Liver (tissue), 9 donors: Measurements from ENCODE around the gene POLE2. TPM values are rescaled to one million over a fixed set of nuclear protein-coding genes. Genes with fewer than 3 reads are reported as not detected.

Source experiments
- DNase-seq: peaks from one replicate; pipeline ENCODE4 v3.0.0-alpha.2; 2017; ENCODE audit warnings: low spot score
- H3K27ac ChIP-seq, 2 donors: one replicate each; pipeline ENCODE4 v1.7.0; 2013; ENCODE audit warnings: inconsistent platforms in 2 of 2, low read length in 2 of 2, control low read depth in 1 of 2, low read depth in 1 of 2, mild to moderate bottlenecking in 1 of 2
- H3K27me3 ChIP-seq, 4 donors: one replicate each; pipeline versions ENCODE4 v1.6.1 to v1.7.0; 2013; ENCODE audit warnings: low read length in 3 of 4, inconsistent platforms in 1 of 4, mild to moderate bottlenecking in 1 of 4, moderate library complexity in 1 of 4; ENCODE audit not compliant: control insufficient read depth in 4 of 4, insufficient read depth in 4 of 4
- H3K36me3 ChIP-seq, 4 donors: one replicate each; pipeline versions ENCODE4 v1.6.1 to v1.7.0; 2013; ENCODE audit warnings: low read length in 3 of 4, mild to moderate bottlenecking in 3 of 4, low read depth in 1 of 4, moderate library complexity in 1 of 4; ENCODE audit not compliant: control insufficient read depth in 4 of 4, insufficient read depth in 3 of 4
- H3K4me1 ChIP-seq, 4 donors: one replicate each; pipeline versions ENCODE4 v1.6.1 to v1.7.0; 2013; ENCODE audit warnings: low read length in 3 of 4, mild to moderate bottlenecking in 3 of 4, moderate library complexity in 1 of 4; ENCODE audit not compliant: control insufficient read depth in 4 of 4, insufficient read depth in 4 of 4
- H3K4me3 ChIP-seq, 3 donors: one replicate each; pipeline versions ENCODE4 v1.6.1 to v1.7.0; 2013; ENCODE audit warnings: low read length in 3 of 3, control low read depth in 1 of 3, low read depth in 1 of 3, mild to moderate bottlenecking in 1 of 3
- H3K9ac ChIP-seq, 2 donors: one replicate each; pipeline ENCODE4 v1.7.0; 2013; ENCODE audit warnings: low read length in 2 of 2, mild to moderate bottlenecking in 2 of 2, moderate library complexity in 2 of 2, control low read depth in 1 of 2, low read depth in 1 of 2
- H3K9me3 ChIP-seq, 4 donors: one replicate each; pipeline versions ENCODE4 v1.6.1 to v1.7.0; 2013; ENCODE audit warnings: low read length in 3 of 4; ENCODE audit not compliant: control insufficient read depth in 4 of 4
- EGR1 ChIP-seq, 2 donors: IDR thresholded peaks; 2 replicates each; pipeline ENCODE4 v1.6.1; 2016 to 2018; ENCODE audit warnings: antibody characterized with exemption in 2 of 2, low read depth in 2 of 2
- FOXA1 ChIP-seq: IDR thresholded peaks from 2 replicates; pipeline ENCODE4 v1.6.1; 2016; ENCODE audit warnings: antibody characterized with exemption
- FOXA2 ChIP-seq: IDR thresholded peaks from 2 replicates; pipeline ENCODE4 v1.6.1; 2016; ENCODE audit warnings: antibody characterized with exemption
- GABPA ChIP-seq, 2 donors: IDR thresholded peaks in 1 of 2; conservative IDR thresholded peaks in 1 of 2; 2 replicates each; pipeline ENCODE4 v1.6.1; 2016; ENCODE audit warnings: antibody characterized with exemption in 2 of 2, mild to moderate bottlenecking in 1 of 2, moderate library complexity in 1 of 2
- HNF4A ChIP-seq, 2 donors: conservative IDR thresholded peaks; 2 replicates each; pipeline ENCODE4 v1.6.1; 2016; ENCODE audit warnings: antibody characterized with exemption in 2 of 2, mild to moderate bottlenecking in 2 of 2
- HNF4G ChIP-seq: IDR thresholded peaks from 2 replicates; pipeline ENCODE4 v1.6.1; 2016; ENCODE audit warnings: antibody characterized with exemption
- JUND ChIP-seq, 2 donors: IDR thresholded peaks; 2 replicates each; pipeline ENCODE4 v1.6.1; 2016; ENCODE audit warnings: antibody characterized with exemption in 2 of 2
- MAX ChIP-seq: IDR thresholded peaks from 2 replicates; pipeline ENCODE4 v1.6.1; 2016; ENCODE audit warnings: antibody characterized with exemption
- NR2F2 ChIP-seq: IDR thresholded peaks from 2 replicates; pipeline ENCODE4 v1.6.1; 2016; ENCODE audit warnings: antibody characterized with exemption
- RAD21 ChIP-seq, 2 donors: IDR thresholded peaks; 2 replicates each; pipeline ENCODE4 v1.6.1; 2016; ENCODE audit warnings: antibody characterized with exemption in 2 of 2, mild to moderate bottlenecking in 2 of 2
- REST ChIP-seq: IDR thresholded peaks from 2 replicates; pipeline ENCODE4 v1.6.1; 2016; ENCODE audit warnings: antibody characterized with exemption, mild to moderate bottlenecking
- RXRA ChIP-seq, 2 donors: IDR thresholded peaks; 2 replicates each; pipeline ENCODE4 v1.6.1; 2017 to 2018; ENCODE audit warnings: antibody characterized with exemption in 2 of 2, mild to moderate bottlenecking in 1 of 2
- SP1 ChIP-seq: IDR thresholded peaks from 2 replicates; pipeline ENCODE4 v1.6.1; 2018; ENCODE audit warnings: antibody characterized with exemption, mild to moderate bottlenecking
- TAF1 ChIP-seq: conservative IDR thresholded peaks from 2 replicates; pipeline ENCODE4 v1.6.1; 2016; ENCODE audit warnings: antibody characterized with exemption, mild to moderate bottlenecking
- YY1 ChIP-seq: IDR thresholded peaks from 2 replicates; pipeline ENCODE4 v1.6.1; 2016; ENCODE audit warnings: antibody characterized with exemption, mild to moderate bottlenecking
- WGBS: extraction: QIAGEN DNeasy Blood & Tissue Kit; methylation state at CpG from one replicate; pipeline ENCODE4 v1.1.7; 2013; 5-methylcytosine and 5-hydroxymethylcytosine counted together
- polyA plus RNA-seq, 2 donors: library from polyadenylated mRNA; stranded (reverse) in 1 of 2; unstranded in 1 of 2; fragments of 200-250 nt in 1 of 2; fragments of >200 nt in 1 of 2; fragmentation: Nextera tagmentation in 1 of 2; extraction: Ambion mirVana in 1 of 2; gene quantifications; one replicate each; pipeline versions ENCODE4 v1.2.1 to v1.2.3, GENCODE V29; 2013 to 2015
- total RNA-seq, 2 donors: library from RNA; depleted of rRNA; stranded (reverse); fragments of >200 nt; gene quantifications; one replicate each; pipeline ENCODE4 v1.2.3, GENCODE V29; 2014
- TF ChIP-seq, protein P1 (sequence below): fragments of 150-350 bp; IDR thresholded peaks from 2 replicates; pipeline ENCODE4 v1.5.1; 2017; ENCODE audit warnings: improper control_type of control experiment, low read depth, low read length; ENCODE audit not compliant: missing input control
- TF ChIP-seq, protein P2 (sequence below): IDR thresholded peaks from 2 replicates; pipeline ENCODE4 v1.6.1; 2016; ENCODE audit warnings: antibody characterized with exemption
- donor health status: healthy.
- donor health status: healthy.
- donor health status: healthy.
- donor health status: healthy.
- donor health status: healthy.

POLE2 gene
- total and polyA plus RNA-seq, 4 donors, result 1.3 to 16.5 (median 1.7) TPM

DNA sequence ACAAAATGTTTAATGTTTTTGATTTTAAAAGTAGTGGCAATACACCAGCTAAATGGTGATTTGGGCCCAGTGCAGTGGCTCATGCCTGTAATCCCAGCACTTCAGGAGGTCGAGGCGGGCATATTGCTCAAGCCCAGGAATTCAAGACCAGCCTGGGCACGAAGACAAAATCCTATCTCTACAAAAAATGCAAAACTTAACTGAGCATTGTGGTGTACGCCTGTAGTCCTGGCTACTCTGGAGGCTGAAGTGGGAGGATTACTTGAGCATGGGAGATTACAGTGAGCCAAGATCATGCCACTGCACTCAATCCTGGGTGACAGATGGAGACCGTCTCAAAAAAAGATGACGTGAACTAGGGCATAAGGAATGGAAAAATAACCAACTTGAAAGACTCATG, 72.2 kb downstream of the POLE2 start:
- no peak overlapping the region for H3K4me3 ChIP-seq
- 95% methylated on average over 6 of the region's 6 CpGs for WGBS
- H3K27me3 ChIP-seq, result no peaks in the 10 kb centered on the region
- peaks cover 0 to 13% (median 5%) of the 10 kb centered on the region in 4 donors for H3K4me1 ChIP-seq
- H3K36me3 ChIP-seq, result peaks cover 0 to 11% (median 5%) of the 10 kb centered on the region in 4 donors
- H3K9me3 ChIP-seq, result no peaks in the 10 kb centered on the region
- no peak for DNase-seq
- H3K27ac ChIP-seq, result no peak overlapping the region
- TF ChIP-seq TAF1, result no peak
- no peak for TF ChIP-seq NR2F2
- no peak for TF ChIP-seq REST
- TF ChIP-seq, protein P1, sequence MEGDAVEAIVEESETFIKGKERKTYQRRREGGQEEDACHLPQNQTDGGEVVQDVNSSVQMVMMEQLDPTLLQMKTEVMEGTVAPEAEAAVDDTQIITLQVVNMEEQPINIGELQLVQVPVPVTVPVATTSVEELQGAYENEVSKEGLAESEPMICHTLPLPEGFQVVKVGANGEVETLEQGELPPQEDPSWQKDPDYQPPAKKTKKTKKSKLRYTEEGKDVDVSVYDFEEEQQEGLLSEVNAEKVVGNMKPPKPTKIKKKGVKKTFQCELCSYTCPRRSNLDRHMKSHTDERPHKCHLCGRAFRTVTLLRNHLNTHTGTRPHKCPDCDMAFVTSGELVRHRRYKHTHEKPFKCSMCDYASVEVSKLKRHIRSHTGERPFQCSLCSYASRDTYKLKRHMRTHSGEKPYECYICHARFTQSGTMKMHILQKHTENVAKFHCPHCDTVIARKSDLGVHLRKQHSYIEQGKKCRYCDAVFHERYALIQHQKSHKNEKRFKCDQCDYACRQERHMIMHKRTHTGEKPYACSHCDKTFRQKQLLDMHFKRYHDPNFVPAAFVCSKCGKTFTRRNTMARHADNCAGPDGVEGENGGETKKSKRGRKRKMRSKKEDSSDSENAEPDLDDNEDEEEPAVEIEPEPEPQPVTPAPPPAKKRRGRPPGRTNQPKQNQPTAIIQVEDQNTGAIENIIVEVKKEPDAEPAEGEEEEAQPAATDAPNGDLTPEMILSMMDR, result no peak
- no peak for TF ChIP-seq SP1
- TF ChIP-seq RAD21 (IDR thresholded peaks at IDR 0.05), result no peak
- no peak for TF ChIP-seq MAX
- TF ChIP-seq GABPA (IDR thresholded peaks at IDR 0.05 in 1 of 2, conservative IDR thresholded peaks at IDR 0.05 in 1 of 2), result no peak
- TF ChIP-seq EGR1 (IDR thresholded peaks at IDR 0.05; ENCODE audit: low read depth in 2 of 2), result no peak
- TF ChIP-seq HNF4A (conservative IDR thresholded peaks at IDR 0.05), result no peak
- TF ChIP-seq FOXA2, result no peak
- no peak for TF ChIP-seq YY1
- no peak for TF ChIP-seq HNF4G
- no peak for TF ChIP-seq JUND (IDR thresholded peaks at IDR 0.05)
- TF ChIP-seq FOXA1, result no peak
- no peak overlapping the region for H3K9ac ChIP-seq

DNA sequence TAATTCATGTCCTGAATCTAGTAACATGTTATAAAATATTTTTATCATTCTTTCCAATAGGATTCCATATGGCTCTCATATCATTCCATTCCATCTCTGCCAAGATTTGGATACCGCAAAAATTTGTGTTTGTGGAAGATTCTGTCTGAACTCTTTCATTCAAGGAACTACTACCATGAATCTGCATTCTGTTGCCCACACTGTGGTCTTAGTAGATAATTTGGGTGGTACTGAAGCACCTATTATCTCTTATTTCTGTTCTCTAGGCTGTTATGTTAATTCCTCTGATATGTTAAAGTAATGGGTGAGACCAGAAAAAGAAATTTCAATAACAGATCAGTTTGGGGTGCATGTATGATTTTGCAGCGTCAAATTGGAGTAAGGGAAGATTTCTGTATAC, 73.8 kb downstream of the POLE2 start:
- Histone ChIP-seq H3K9me3 (no peaks in the 10 kb centered on the region), H3K36me3 (peaks cover 0 to 11% (median 5%) of the 10 kb centered on the region in 4 donors), H3K27ac (no peak overlapping the region), H3K27me3 (no peaks in the 10 kb centered on the region), H3K4me3 (no peak overlapping the region), H3K4me1 (peaks cover 0 to 8% (median 3%) of the 10 kb centered on the region in 4 donors), H3K9ac (no peak overlapping the region)
- 99% methylated on average over 2 of the region's 2 CpGs for WGBS
- TF ChIP-seq REST (no peak), FOXA1 (no peak), HNF4G (no peak), RXRA (IDR thresholded peaks at IDR 0.05) (no peak), RAD21 (IDR thresholded peaks at IDR 0.05) (no peak), HNF4A (conservative IDR thresholded peaks at IDR 0.05) (no peak), MAX (no peak), EGR1 (IDR thresholded peaks at IDR 0.05; ENCODE audit: low read depth in 2 of 2) (no peak), JUND (IDR thresholded peaks at IDR 0.05) (no peak), SP1 (no peak), GABPA (IDR thresholded peaks at IDR 0.05 in 1 of 2, conservative IDR thresholded peaks at IDR 0.05 in 1 of 2) (no peak)
- TF ChIP-seq, protein P2, sequence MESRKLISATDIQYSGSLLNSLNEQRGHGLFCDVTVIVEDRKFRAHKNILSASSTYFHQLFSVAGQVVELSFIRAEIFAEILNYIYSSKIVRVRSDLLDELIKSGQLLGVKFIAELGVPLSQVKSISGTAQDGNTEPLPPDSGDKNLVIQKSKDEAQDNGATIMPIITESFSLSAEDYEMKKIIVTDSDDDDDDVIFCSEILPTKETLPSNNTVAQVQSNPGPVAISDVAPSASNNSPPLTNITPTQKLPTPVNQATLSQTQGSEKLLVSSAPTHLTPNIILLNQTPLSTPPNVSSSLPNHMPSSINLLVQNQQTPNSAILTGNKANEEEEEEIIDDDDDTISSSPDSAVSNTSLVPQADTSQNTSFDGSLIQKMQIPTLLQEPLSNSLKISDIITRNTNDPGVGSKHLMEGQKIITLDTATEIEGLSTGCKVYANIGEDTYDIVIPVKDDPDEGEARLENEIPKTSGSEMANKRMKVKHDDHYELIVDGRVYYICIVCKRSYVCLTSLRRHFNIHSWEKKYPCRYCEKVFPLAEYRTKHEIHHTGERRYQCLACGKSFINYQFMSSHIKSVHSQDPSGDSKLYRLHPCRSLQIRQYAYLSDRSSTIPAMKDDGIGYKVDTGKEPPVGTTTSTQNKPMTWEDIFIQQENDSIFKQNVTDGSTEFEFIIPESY, result no peak
- TF ChIP-seq, protein P1, result no peak
- DNase-seq, result no peak
